Skeletal muscle satellite cell (primary cell): Measurements from ENCODE around the gene RACK1.
"Not testable (repeated sequence)": the region's sequence is repeated elsewhere in the genome, so short reads cannot be mapped to it uniquely, and the experiment has no call there.

Experiments
- H3K27me3 ChIP-seq: 2 replicates; pipeline ENCODE4 v1.7.0; 2013; ENCODE audit warnings: low read length; ENCODE audit not compliant: control insufficient read depth, insufficient read depth
- H3K36me3 ChIP-seq: 2 replicates; pipeline ENCODE4 v1.7.0; 2013; ENCODE audit warnings: mild to moderate bottlenecking, control low read depth, low read length; ENCODE audit not compliant: insufficient read depth
- H3K4me1 ChIP-seq: 2 replicates; pipeline ENCODE4 v1.7.0; 2013; ENCODE audit warnings: low read length; ENCODE audit not compliant: control insufficient read depth, insufficient read depth
- H3K4me2 ChIP-seq: 2 replicates; pipeline ENCODE4 v1.7.0; 2013; ENCODE audit warnings: mild to moderate bottlenecking, low read length
- H3K4me3 ChIP-seq: 2 replicates; pipeline ENCODE4 v1.7.0; 2013; ENCODE audit warnings: low read length
- H3K9ac ChIP-seq: 2 replicates; pipeline ENCODE4 v1.7.0; 2013; ENCODE audit warnings: mild to moderate bottlenecking, low read depth, low read length, moderate library complexity
- H3K9me3 ChIP-seq: replicated peaks from 2 replicates; pipeline ENCODE4 v1.7.0; 2013; ENCODE audit warnings: mild to moderate bottlenecking, control low read depth, low read length

The RACK1 gene

DNA sequence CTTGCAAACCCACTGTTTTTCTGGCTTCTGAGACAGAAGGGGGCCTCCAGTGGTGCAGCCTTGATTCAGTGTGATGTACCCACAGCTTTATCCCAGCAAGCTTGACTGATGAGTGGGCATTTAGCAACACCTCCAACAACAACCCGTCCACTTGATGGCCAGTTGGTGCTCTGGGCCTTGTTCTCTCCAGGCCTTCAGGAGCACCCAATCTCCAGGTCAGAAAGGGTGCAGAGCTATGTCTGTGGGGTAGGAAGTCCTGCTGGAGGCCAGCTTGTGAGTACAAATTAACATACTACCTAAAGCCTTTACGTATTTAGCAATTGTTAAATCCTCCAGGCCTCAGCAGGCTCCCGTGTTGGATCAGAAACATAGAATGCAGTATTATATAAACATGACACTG lies 27.4 kb upstream of the RACK1 start:
- H3K4me3 ChIP-seq, result no peak overlapping the region
- H3K9ac ChIP-seq, result no peak overlapping the region
- no peaks in the 10 kb centered on the region for H3K36me3 ChIP-seq
- no peak overlapping the region for H3K4me2 ChIP-seq
- no peaks in the 10 kb centered on the region for H3K4me1 ChIP-seq
- no peaks in the 10 kb centered on the region for H3K27me3 ChIP-seq
- H3K9me3 ChIP-seq, result no peaks in the 10 kb centered on the region

DNA sequence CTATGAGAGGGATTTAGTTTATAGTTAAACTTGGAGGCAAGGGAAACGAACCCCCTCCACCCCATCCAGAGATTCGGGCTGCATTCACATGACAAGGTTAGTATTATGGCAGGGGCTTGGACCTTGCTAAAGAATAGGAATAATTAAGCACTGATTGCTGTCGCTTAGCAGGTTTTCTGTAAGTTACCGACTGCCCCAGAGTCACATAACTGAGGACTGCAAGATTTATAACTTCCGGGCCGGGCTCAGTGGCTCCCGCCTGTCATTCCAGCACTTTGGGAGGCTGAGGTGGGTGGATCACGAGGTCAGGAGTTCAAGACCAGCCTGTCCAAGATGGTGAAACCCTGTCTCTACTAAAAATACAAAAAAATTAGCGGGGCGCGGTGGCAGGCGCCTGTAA lies 24.2 kb upstream of the RACK1 start:
- not testable (repeated sequence) for H3K9ac ChIP-seq, H3K4me1 ChIP-seq, H3K4me2 ChIP-seq, H3K9me3 ChIP-seq, H3K27me3 ChIP-seq, H3K36me3 ChIP-seq, H3K4me3 ChIP-seq

DNA sequence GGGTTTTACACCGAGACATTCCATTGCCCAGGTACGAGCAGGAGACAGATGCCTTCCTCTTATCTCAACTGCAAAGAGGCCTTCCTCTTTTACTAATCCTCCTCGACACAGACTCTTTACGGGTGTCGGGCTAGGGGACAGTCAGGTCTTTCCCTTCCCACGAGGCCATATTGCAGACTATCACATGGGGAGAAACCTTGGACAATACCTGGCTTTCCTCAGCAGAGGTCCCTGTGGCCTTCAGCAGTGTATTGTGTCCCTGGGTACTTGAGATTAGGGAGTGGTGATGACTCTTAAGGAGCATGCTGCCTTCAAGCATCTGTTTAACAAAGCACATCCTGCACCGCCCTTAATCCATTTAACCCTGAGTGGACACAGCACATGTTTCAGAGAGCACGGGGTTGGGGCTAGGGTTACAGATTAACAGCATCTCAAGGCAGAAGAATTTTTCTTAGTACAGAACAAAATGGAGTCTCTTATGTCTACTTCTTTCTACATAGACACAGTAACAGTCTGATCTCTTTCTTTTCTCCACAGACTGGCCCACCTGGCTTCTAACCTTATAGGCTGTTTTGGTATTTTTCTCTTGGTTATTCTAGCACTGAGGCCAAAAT lies 23.7 kb upstream of the RACK1 start:
- H3K36me3 ChIP-seq, H3K4me2 ChIP-seq, H3K4me1 ChIP-seq, H3K27me3 ChIP-seq, H3K4me3 ChIP-seq, H3K9ac ChIP-seq, H3K9me3 ChIP-seq: not testable (repeated sequence)

DNA sequence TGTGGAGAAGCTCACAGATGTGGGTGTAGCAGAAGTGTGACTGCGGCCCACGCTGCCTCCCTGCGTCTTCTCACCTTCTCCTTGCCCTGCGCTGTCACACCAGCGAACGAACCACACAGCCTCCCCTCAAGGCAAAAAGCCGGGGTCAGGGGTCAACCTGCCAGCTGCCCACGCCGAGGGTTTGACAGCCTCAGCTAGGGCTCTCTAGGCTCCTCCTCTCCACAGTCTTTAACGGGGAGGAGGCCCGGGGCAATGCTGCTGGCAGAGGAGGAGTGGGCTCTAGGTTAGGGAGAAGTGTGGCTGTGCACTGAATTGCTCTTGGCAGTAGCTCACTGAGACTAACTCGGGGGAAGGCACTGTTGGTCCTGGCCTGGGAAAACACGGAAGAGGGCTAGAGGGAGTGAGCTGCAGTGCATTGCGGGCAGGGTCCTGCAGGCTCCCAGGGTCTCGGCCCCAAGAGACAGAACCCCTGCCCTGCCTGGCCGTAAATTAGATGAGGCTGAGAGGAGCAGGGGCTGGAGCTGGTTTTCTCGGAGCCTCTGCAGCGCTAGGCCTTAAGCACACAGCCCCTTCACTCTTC lies 21.5 kb upstream of the RACK1 start:
- H3K36me3 ChIP-seq, result peaks cover 6% of the 10 kb centered on the region
- no peaks in the 10 kb centered on the region for H3K9me3 ChIP-seq
- no peak overlapping the region for H3K4me2 ChIP-seq
- no peak overlapping the region for H3K9ac ChIP-seq
- H3K4me1 ChIP-seq, result peaks cover under 1% of the 10 kb centered on the region
- no peaks in the 10 kb centered on the region for H3K27me3 ChIP-seq
- no peak overlapping the region for H3K4me3 ChIP-seq

DNA sequence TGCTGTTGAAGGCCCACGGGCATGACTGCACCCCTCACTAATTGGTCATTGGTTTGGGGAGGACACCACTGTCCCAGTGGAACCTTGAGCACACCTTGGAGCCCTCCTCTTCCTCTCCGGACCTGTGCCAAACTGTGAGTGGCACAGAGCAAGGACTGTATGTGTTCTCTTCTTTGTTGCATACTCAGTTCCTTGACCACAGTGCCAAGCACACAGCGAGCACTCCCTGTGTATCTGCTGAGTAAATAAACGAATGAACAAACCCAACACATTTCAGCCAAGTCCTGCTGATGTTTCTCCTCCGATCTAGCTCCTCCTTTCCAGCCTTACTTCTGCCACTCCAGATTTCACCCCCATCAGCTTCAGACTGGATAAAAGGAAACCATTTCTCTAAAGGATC lies 19.9 kb upstream of the RACK1 start:
- H3K4me2 ChIP-seq, result no peak overlapping the region
- no peak overlapping the region for H3K9ac ChIP-seq
- peaks cover 15% of the 10 kb centered on the region for H3K4me1 ChIP-seq
- H3K36me3 ChIP-seq, result peaks cover 6% of the 10 kb centered on the region
- no peaks in the 10 kb centered on the region for H3K9me3 ChIP-seq
- no peaks in the 10 kb centered on the region for H3K27me3 ChIP-seq
- H3K4me3 ChIP-seq, result no peak overlapping the region

DNA sequence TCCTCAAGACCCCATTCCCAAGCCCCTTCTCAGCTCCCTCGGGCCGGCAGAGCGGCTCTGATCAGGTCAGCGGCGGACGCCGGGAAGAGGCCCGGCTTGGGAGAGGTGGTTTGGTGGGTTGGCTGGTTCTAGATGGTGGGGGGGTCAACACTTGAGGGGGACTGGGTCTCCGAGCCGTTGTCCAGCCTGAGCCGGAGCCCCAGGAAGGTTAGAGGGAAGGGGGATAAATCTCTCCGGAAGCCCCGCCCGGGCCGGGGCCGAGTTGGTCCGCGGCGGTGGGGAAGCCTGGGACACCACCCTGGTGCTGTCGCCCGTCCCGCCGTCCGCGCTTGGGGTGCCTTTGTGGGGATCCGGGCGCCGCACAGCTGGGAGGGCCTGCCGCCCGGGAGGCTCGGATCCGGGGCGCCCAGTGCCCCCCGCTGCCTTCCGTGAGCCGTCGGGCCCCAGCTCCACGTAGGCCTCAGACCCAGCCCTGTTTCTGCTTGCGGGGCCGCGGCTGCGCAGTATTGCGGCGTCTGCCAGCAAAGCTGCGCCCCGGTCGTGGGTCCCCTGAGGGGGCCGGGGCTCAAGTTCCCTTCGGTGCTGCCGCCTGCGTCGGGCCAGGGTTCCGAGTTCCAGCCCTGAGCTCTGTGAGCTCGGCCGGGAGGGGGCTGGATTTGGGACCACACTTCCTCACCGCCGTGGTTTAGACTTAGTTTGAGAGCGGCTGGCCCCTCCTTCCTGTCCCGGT lies 17.8 kb upstream of the RACK1 start:
- Histone ChIP-seq H3K9me3 (no peaks in the 10 kb centered on the region), H3K27me3 (no peaks in the 10 kb centered on the region), H3K4me1 (peaks cover 29% of the 10 kb centered on the region), H3K4me3 (peak overlapping the region; percentile 86), H3K36me3 (peaks cover 10% of the 10 kb centered on the region), H3K9ac (peak overlapping the region; percentile 100), H3K4me2 (peak overlapping the region; percentile 97)

DNA sequence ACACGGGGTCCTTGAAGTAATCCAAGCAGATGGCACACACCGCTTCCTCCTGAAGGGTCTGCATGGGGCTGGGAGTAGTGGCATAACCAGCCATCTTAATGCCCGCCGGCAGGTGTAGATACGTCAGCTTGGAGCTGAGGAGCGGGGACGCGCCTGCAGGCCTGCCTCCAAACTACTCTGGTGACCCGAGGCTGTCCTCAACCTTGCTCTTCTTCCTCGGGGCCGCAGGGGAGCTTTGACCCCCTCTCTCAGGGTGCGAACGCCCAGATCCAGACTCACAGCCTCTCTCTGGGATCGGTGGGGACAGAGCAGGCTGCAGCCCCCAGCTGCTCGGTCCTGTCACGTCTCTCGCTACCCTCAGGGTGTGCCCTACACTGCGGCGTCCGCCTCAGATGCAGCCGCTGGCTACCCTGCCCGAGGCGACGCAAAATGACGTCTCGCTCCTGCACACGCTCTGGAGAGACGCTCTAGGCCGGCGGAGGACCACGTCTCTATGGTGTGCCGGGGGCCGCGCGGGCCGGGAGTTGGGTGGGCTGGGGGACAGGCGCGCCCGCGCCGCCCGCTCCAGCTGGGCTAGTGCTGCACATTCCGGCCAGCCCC lies 17.1 kb upstream of the RACK1 start, which contains the start of gene TRIM52:
TSS of gene TRIM52 (minus strand) at position 424 of the 600 bp plus-strand sequence. CDS start at position 94, 330 bp downstream.
- Histone ChIP-seq H3K4me1 (peaks cover 34% of the 10 kb centered on the region), H3K9ac (peak within 1 kb of the TSS; percentile 100), H3K4me3 (peak within 1 kb of the TSS; percentile 86), H3K9me3 (no peaks in the 10 kb centered on the region), H3K4me2 (peak within 1 kb of the TSS; percentile 97), H3K27me3 (no peaks in the 10 kb centered on the region), H3K36me3 (peaks cover 12% of the 10 kb centered on the region)

DNA sequence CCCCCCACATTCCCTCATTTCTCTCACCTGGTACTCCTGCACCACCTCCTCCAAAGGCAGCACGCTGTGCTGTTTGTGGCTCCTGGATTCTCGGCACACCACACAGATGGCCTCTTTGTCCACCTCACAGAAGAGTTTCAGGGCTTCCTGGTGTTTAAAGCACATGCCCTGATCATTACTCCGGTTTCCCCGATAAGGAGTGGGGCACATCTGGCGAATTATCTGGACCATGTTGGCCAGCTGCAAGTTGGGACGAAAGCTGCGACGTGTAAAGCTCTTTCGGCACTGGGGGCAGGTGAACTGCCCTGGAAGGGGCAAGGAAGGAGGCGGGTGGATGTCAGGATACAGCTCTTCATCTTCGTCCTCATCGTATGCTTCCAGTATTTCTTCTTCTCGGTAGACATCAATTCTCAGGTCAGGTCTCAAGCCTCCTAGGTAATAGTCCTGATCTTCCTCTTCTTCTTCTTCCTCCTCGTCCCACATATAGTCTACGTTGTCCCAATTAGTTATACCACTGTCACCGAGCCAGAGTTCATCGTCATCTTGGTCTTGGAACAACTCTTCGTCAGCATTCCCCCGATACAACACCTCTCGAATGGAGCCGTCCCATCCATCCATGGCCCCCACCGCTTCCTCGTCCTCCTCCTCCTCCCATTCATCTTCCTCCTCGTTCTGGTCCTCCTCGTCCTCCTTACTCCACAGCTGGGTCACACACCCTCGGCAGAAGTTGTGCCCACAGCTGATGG lies 16.4 kb upstream of the RACK1 start:
- peak overlapping the region; percentile 100 for H3K9ac ChIP-seq
- peak overlapping the region; percentile 86 for H3K4me3 ChIP-seq
- no peaks in the 10 kb centered on the region for H3K27me3 ChIP-seq
- H3K4me2 ChIP-seq, result peak overlapping the region; percentile 97
- H3K9me3 ChIP-seq, result no peaks in the 10 kb centered on the region
- H3K36me3 ChIP-seq, result peaks cover 18% of the 10 kb centered on the region
- H3K4me1 ChIP-seq, result peaks cover 41% of the 10 kb centered on the region

DNA sequence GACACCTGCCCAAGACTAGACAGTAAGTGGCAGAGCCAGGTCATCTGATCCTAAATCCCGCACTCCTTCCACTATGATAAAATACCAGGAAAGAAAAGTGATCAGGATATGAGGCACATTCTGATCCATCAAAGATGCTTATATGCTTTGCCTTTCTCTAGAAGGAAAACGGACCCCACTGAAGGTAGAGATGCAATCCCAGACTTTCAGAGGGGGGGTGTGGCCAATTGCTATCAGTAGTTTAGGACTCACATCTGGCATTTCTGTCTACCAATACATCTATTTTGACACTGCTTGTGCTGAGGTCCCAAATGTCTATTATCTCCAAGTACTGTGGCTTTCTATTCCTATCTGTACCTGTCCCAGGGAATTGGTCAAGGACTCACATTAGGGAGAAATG lies 15.6 kb upstream of the RACK1 start:
- H3K4me2 ChIP-seq, result peak overlapping the region; percentile 97
- peak overlapping the region; percentile 100 for H3K9ac ChIP-seq
- H3K4me3 ChIP-seq, result peak overlapping the region; percentile 86
- H3K36me3 ChIP-seq, result peaks cover 24% of the 10 kb centered on the region
- peaks cover 41% of the 10 kb centered on the region for H3K4me1 ChIP-seq
- H3K27me3 ChIP-seq, result no peaks in the 10 kb centered on the region
- H3K9me3 ChIP-seq, result no peaks in the 10 kb centered on the region

DNA sequence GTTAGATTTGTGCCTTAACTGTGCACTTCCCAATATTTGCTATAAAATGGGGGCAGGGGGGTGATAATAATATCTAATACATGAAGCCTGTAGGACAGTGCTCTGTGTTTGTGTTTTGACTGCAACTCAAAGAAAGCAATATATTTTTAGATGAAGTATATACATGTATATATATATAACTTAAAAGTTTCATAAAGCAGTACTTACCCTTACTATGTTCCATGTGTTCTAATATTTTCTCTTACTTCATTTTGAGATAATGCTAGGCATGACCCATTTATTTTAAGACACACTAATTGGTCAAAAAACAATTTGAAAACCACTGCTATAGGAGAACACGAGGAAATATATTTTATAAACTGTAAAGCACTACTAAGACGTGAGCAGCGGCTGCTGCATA lies 14.9 kb upstream of the RACK1 start:
- H3K4me3 ChIP-seq, result peak overlapping the region; percentile 86
- peak overlapping the region; percentile 100 for H3K9ac ChIP-seq
- H3K36me3 ChIP-seq, result peaks cover 20% of the 10 kb centered on the region
- H3K27me3 ChIP-seq, result no peaks in the 10 kb centered on the region
- peak overlapping the region; percentile 97 for H3K4me2 ChIP-seq
- no peaks in the 10 kb centered on the region for H3K9me3 ChIP-seq
- peaks cover 41% of the 10 kb centered on the region for H3K4me1 ChIP-seq
